NB4 (cell line): ENCODE data around the gene CREB3L4.

Experiments used
- DNase-seq: peaks from one replicate; pipeline ENCODE4 v3.0.0; 2010; ENCODE audit warnings: low read depth
- H3K4me3 ChIP-seq: one replicate; pipeline ENCODE4 v1.5.1; 2011; ENCODE audit warnings: mild to moderate bottlenecking, low read depth, low read length, moderate library complexity
- MAX ChIP-seq: IDR thresholded peaks from 2 replicates; pipeline ENCODE4 v1.6.1; 2011; ENCODE audit warnings: low read depth, low read length
- MYC ChIP-seq: IDR thresholded peaks from 2 replicates; pipeline ENCODE4 v1.6.1; 2011; ENCODE audit warnings: low read depth, low read length
- POLR2A ChIP-seq: IDR thresholded peaks from 2 replicates; pipeline ENCODE4 v1.6.1; 2011; ENCODE audit warnings: mild to moderate bottlenecking; ENCODE audit not compliant: insufficient read length; ENCODE audit errors: extremely low read depth
- TF ChIP-seq, protein P1 (sequence below): IDR thresholded peaks from one replicate; pipeline ENCODE4 v1.5.1; 2012; ENCODE audit warnings: low read depth, low read length

The CREB3L4 gene

GRCh38 chr1:153953859-153954365, 13.8 kb upstream of the CREB3L4 start:
- H3K4me3 ChIP-seq: no peak overlapping the region
- TF ChIP-seq POLR2A: no peak
- no peak for TF ChIP-seq MYC
- TF ChIP-seq, protein P1, sequence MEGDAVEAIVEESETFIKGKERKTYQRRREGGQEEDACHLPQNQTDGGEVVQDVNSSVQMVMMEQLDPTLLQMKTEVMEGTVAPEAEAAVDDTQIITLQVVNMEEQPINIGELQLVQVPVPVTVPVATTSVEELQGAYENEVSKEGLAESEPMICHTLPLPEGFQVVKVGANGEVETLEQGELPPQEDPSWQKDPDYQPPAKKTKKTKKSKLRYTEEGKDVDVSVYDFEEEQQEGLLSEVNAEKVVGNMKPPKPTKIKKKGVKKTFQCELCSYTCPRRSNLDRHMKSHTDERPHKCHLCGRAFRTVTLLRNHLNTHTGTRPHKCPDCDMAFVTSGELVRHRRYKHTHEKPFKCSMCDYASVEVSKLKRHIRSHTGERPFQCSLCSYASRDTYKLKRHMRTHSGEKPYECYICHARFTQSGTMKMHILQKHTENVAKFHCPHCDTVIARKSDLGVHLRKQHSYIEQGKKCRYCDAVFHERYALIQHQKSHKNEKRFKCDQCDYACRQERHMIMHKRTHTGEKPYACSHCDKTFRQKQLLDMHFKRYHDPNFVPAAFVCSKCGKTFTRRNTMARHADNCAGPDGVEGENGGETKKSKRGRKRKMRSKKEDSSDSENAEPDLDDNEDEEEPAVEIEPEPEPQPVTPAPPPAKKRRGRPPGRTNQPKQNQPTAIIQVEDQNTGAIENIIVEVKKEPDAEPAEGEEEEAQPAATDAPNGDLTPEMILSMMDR: no peak
- no peak for TF ChIP-seq MAX

DNA sequence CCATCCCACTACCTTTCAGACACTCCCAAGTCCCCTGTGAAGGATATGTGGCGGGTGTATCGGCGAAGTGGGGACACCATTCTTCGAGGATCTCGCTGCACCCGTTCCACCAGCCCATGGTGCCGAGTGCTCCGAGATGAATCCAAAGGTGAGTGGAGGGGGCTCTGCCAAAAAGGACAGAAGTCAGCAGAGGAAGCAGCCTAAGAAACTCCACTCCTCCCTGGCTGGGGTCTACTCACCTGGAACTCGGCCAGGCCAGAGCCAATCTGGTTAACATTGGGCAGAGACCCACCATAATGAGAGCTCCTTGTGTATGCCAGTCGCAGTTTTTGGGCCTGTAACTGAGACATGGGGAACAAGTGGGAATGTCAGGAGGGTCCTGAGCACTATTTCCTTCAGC, 12.9 kb upstream of the CREB3L4 start:
- TF ChIP-seq POLR2A: no peak
- TF ChIP-seq MAX: no peak
- TF ChIP-seq, protein P1: no peak
- TF ChIP-seq MYC: no peak
- no peak overlapping the region for H3K4me3 ChIP-seq
- DNase-seq: no peak

More at GRCh38 chr1:153953859-153954365, 13.8 kb upstream of the CREB3L4 start:
- no peak for DNase-seq

DNA sequence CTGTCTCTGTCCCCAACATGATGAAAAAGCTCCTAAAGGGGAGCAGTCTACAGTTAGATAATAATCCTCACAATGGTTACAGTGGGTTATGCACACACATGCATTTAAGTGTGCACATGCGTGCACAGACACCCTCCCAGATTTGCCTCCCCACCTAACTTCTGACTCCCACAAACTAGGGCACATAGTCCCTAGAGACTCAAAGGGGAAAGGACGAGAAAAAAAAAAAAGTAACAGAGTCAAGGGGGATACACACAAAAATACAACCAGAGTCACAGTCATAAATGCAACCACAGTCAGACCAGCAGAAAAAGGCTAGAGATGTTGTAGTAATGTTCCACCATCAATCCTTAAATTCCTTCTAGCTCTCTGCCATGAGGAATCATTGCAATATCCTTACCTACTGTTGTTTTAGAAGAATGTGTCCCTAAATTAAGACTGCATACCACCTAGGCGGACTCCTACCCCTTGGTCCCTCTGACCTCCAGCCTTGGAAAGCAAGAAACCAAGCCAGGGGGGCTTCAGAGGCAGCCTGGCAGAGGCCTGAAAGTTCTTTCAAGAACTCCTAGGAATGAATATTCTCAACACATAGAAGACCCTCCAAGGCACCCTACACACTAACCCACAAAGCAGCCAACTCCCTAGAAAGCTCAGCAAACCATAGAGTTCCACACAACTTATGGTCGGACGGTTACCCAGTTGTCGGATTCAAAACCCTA, 10.5 kb upstream of the CREB3L4 start:
- DNase-seq: no peak
- TF ChIP-seq MAX: no peak
- H3K4me3 ChIP-seq: peak overlapping the region; percentile 92

DNA sequence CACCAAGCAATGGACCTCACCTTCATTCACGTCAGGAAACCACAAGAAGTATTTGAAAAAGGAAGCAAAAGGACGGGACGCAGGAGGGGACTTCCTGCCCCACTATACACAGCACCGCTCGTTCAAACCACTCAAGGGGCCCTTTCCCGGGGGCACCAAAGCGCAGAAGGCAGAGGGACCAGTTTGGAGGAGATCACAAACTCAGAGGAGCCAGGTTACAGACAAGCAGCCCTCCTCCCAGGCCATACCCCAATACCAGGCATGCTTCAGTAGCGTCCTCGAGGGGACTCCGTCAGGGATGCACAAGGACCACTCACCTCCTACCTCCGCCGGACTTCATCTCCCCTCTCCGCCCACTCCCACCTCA, 10.0 kb upstream of the CREB3L4 start:
- peak overlapping the region; percentile 92 for H3K4me3 ChIP-seq
- peak; percentile 69 for DNase-seq
- TF ChIP-seq MAX (no peak), POLR2A (no peak), MYC (peak; percentile 43; the same call in 1 of the 2 replicates)

- H3K4me3 ChIP-seq: peak within 1 kb of the TSS; percentile 92
- DNase-seq: peak; percentile 98
- TF ChIP-seq MAX (no peak), POLR2A (peak; percentile 44), MYC (peak; percentile 34; the same call in 1 of the 2 replicates)
- TF ChIP-seq, protein P1: no peak
Observed at GRCh38 chr1:153958111-153958960, 9.4 kb upstream of the CREB3L4 start, which contains the start of gene CRTC2. Gene CRTC2 (minus strand): TSS chr1:153958612. CDS start chr1:153958497, 115 bp downstream.

- TF ChIP-seq MYC: no peak
- TF ChIP-seq, protein P1: no peak
- TF ChIP-seq POLR2A: no peak
- TF ChIP-seq MAX: no peak
- peak overlapping the region; percentile 23 for H3K4me3 ChIP-seq
- DNase-seq: no peak
Observed at GRCh38 chr1:153958961-153959260, 8.8 kb upstream of the CREB3L4 start.
